Measurements from ENCODE around the gene VAT1L.

Gene VAT1L

DNA sequence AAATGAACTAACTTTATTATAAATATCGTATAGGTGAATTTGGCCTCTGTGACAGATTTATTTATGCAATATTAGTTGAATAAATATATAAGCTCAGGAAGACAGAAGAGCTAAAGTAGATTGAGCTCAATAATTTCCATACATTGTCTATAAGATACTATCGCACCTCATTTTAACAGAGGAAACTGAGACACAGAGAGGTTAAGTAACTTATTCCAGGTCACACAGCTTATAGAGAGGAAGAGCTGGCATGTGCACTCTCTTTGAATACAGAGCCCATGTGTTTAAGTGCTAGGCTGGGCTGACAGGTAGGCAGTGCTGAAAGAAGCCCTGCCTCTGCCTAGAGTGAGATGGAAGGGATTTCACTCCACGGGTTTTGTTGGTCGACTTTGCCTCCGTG is 48.4 kb downstream of the VAT1L start:
- no peak for DNase-seq

GRCh38 chr16:77838597-77839255 is 50.4 kb downstream of the VAT1L start:
- no peak for DNase-seq

DNA sequence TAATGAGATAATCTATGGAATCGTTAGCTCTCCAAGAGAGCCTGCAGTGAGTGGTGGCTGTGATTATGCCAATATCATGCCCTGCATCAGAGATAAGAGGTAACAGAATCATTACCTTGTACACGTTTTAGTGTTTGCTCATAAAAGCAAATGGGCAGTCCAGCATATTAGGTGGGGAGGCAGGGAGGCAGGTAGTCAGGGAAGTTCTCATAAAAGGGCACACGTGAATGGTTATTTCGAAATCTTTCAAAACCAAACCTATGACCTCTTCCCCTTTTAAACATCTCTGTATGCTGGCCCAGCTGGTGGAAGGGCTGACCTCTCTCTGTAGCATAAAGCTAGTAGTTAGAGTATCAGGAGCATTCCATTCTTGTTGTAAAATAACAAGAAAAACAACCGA is 51.7 kb downstream of the VAT1L start:
- DNase-seq, result no peak

DNA sequence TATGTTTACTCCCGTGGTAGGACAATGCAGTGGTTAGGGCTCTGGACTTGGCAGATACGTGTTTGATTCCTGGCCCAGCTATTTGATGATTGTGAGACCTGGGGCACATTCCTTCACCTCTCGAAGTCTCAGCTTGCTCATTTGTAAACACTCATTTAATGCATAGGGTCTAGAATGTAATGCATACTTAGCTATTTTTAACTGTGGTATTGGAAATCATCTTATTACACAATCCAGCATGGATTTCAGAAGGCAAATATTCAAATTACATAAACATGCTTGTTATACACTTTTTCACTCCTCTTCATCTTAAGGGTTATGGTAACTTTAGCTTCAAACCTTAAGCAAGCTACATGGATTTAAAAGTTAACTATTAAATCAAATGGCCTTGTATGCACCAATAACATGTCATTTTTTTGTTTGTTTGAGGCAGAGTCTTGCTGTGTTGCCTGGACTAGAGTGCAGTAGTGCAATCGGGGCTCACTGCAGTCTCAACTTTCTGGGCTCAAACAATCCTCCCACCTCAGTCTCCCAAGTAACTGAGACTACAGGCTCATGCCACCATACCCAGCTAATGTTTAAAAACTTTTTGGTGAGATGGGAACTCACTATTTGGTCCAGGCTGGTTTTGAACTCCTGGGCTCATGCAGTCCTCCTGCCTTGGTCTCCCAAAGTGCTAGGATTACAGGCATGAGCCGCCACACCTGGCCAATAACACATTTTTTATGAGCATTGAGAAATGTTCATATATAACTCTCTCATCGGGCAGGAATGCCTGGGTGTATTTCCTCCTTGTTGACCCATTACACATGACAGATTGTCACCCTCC is 52.5 kb downstream of the VAT1L start:
- DNase-seq, result no peak

GRCh38 chr16:77841502-77841763 is 53.1 kb downstream of the VAT1L start:
- no peak for DNase-seq

- no peak for DNase-seq
These were observed 54.1 kb downstream of the VAT1L start for GRCh38 chr16:77842468-77842867.

DNA sequence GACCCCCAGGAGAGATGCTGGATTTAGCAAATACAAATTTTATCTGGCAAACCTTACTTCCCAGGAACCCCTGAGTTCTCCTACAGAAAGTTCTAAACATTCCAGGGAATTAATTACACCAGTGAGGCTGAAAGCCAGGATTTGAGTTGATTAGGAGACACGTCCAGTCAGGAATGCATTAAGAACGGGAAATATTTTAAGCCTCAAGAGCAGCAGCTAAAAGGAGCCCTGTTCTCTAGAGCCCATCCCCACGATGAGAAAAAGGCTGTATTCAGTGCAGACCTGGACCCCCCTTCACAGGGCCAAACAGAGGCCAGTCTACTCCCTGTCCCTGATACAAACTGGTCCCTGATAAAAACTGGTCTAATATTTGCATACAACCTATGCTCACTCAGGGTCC is 55.0 kb downstream of the VAT1L start:
- DNase-seq, result no peak

DNA sequence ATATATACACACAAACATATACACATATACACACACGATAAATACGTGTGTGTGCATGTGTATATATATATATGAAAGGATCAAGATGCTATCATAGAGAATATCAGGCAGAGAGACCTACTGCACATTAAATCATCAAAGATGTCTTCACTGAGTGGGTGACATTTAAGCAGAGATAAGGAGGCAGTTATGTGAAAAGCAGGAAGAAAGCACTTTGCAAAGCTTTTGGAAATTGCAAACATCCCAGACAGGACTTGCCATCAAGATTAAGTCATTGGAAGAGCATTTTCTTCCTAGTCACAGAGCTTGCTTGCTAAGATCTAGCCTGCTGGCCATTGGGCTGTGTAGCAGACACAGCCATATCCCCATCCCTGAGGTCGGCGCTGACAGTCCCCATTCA is 56.4 kb downstream of the VAT1L start:
- no peak for DNase-seq

- no peak for DNase-seq
These were observed 61.4 kb downstream of the VAT1L start for GRCh38 chr16:77849646-77850258.

DNA sequence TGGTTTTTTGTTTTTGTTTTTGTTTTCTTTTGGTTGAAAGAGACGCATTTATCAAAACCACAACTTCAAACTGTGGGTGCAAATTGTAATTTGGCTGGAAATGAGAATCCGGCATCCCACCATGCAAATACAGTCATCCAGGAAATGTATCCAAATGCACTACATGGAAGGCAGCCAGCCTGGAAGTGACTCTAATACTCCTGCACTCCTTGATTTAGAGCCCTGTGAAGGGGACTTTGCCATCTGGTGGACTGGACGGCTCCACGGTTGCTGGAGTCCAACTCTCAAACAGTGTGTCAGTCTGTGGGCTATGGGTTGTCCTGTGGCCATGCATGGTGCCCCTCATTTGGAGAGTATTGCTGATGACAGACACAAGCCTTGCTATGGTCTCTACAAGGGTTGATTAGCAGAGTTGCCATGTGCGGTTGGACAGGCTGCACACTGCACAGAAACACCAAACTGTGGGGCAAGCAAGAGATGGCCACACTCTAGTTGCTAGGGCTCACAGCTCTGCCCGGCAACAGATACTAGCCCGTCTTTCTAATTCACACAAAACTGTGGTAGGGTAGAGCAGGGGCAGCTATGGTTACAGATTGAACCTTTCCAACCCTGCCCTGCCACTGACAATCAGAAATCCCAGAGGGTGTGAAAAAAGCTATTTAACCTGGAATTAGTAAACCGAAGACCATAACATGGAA is 62.4 kb downstream of the VAT1L start:
- DNase-seq, result no peak

GRCh38 chr16:77853161-77853560 is 64.8 kb downstream of the VAT1L start:
- no peak for DNase-seq

- no peak for DNase-seq
These were observed 68.2 kb downstream of the VAT1L start for GRCh38 chr16:77856438-77857160.

GRCh38 chr16:77858060-77858459 is 69.7 kb downstream of the VAT1L start:
- DNase-seq, result no peak

DNA sequence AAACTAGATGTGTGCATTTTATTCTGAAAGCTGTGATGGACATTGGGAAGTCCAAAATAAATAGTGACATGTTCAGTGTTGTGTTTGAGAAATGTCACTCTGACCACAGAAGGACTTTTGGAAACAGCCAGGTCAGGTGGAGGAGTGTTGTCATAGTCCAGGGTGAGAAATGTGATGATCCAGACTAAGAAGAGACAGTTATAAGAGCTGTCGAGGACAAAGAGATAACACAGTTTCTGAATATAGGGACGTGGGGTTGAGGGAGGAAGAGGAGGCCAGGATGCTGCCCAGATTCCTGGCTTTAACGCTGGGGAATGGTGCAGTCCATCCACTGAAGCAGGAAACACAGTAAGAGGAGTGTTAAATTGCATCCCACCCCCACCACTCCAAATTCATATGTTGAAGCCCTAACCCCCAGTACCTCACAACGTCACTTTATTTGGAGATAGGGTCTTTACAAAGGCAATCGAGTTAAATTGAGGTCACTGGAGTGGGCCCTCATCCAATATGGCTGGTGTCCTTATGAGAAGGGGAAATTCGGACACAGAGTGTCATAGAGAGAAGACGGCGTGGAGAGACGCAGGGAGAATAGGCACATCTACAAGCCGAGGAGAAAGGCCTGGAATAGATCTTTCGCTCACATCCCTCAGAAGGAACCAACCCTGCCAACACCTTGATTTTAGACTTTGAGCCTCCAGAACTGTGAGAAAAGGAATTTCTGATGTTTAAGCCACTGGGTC is 71.3 kb downstream of the VAT1L start:
- DNase-seq, result no peak

- no peak for DNase-seq
These were observed 72.6 kb downstream of the VAT1L start for GRCh38 chr16:77860953-77861352.

DNA sequence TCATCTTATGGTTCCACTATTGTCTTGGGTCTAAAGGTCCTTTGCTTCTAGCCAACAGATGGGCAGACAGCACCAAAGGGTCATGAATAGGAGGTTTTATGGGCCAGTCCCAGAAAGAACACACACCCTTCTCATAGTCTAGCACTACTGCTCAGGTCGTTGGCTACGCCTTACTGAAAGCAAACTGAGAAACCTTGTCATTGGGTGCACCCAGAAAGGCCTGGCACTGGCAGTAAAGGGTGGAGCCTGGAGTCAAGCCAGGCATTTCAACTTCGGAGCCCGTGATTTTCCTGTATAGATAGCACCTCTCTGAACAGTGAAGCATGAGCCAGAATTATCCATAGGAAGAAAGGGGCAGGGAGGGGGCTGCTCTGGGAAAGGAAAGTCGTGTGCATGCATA is 74.9 kb downstream of the VAT1L start:
- no peak for DNase-seq

DNA sequence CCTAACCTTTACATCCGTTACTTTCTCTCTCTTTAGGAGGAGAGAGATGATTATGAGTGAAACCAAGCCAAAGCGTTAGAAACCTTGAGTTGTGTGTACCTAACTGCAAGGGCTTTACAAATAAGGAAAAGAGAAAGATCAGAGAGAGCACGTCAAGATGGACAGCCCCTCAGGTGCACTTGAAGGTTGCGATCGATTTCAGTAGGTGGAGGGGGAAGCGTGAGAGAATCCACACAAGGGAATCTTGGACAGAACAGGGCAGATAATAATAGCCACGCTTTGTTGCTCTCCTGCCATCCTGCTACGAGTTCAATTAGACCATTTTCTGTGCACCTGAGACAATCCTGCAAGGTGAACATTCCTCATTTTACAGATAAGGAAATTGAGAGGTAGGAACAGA is 78.4 kb downstream of the VAT1L start:
- DNase-seq, result no peak

DNA sequence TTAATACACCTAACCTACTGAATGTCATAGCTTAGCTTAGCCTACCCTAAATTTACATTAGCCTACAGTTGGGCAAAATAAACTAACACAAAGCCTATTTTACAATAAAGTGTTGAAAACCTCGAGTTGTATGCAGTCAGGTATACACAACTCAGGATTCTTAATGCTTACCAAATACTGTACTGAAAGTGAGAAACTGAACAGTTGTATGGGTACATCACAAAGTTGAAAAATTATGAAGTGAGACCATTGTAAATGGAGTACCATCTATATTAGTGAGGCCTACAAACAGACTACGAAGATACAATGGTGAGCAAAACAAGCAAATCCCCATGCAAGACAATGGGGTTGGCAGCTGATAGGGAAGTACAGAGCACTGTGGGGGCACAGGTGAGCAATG is 79.7 kb downstream of the VAT1L start:
- no peak for DNase-seq

DNA sequence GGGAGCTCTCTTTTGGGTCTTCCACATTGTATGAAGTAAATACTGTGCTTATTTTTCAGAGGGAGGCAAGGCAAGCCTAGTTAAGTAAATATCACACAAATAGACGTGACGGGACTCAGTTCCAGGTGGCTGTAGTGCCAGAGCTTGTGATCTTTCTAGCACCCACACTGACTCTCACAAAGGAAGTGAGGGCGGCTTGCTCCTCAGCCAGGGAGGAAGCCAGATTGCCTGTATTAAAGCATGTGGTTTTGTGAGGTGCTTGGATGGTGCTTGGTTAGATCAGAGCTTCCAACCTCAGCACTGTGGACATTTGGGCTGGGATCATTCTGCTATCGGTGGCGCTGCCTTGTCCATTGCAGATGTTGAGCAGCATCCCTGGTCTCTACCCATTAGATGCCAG is 80.1 kb downstream of the VAT1L start:
- DNase-seq, result no peak

DNA sequence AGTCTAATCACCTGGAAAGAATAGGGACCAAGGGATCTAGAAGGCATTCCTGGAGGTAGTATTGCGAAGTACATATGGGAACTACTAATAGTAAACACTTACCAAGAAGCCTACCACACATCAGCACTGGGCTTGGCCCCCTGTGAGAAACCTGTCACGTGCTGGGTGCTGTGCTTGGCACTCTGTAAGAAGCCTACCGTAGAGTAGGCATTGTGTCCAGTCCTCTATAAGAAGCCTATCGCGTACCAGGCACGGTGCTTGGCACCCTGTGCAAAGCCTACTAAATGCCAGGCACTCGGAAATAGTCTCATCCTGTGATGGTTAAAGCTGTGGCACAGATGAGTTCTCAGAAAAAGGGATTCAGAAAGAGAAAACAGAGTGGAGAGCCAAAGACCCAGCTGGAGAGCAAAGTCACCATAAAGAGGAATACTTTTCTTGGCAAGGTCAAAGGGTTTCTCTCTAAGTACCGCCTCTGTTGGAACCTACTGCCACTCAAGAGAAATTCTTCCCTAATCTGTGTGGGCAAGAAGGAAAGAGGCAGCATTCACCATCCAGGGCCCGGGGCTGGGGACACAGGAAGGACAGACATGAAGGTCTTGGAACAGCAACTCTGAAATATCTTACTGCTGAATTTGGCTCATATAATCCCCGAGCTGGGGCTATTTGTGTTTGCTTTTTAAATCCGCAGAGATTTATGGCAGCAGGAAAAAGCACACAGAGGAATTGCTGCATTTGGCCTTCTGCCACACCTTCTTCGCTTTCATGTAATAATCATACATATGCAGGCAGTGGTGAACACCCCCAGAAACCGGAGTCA is 81.8 kb downstream of the VAT1L start:
- no peak for DNase-seq

- DNase-seq, result no peak
These were observed 83.6 kb downstream of the VAT1L start for GRCh38 chr16:77871932-77872331.

DNA sequence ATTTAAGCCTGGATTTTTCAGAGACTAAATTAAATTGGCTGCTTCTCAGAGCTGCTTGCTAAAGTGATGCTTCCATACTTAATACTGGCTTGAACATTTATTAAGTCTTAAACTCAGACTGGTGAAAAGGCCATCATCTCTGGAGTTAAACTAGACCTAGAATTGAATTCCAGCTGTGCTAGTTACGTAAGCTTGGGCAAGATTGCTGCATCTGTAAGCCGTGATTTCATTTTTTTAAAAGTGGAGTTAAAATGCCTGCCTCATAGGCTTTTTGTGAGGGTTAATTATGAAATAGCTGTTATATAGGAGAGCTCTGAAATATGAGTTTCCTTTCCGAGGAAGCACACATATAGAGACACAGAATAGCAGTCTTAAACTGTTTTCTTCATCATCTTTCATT is 84.7 kb downstream of the VAT1L start:
- DNase-seq, result no peak
